KMS-11 (cell line): ENCODE results near the gene BRINP2.

Experiments used
- H2AFZ ChIP-seq: fragments of 200-600 bp; sonication (generic); 2 replicates; pipeline ENCODE4 v1.6.1; 2016; ENCODE audit warnings: antibody characterized with exemption, mixed run types, low read depth
- H3K27ac ChIP-seq: fragments of 200-600 bp; sonication (generic); 2 replicates; pipeline ENCODE4 v1.6.1; 2016; ENCODE audit warnings: mild to moderate bottlenecking, mixed run types
- H3K27me3 ChIP-seq: fragments of 200-600 bp; sonication (generic); 2 replicates; pipeline ENCODE4 v1.6.1; 2017; ENCODE audit warnings: mild to moderate bottlenecking, low read depth, mixed run types, moderate library complexity; ENCODE audit not compliant: insufficient read depth
- H3K36me3 ChIP-seq: fragments of 200-600 bp; sonication (generic); 2 replicates; pipeline ENCODE4 v1.6.1; 2017; ENCODE audit warnings: mild to moderate bottlenecking, mixed run types; ENCODE audit not compliant: insufficient read depth
- H3K4me1 ChIP-seq: fragments of 200-600 bp; sonication (generic); 2 replicates; pipeline ENCODE4 v1.6.1; 2016; ENCODE audit warnings: mild to moderate bottlenecking, low read depth, mixed run types; ENCODE audit not compliant: poor library complexity, severe bottlenecking
- H3K4me2 ChIP-seq: fragments of 200-600 bp; sonication (generic); 2 replicates; pipeline ENCODE4 v1.7.0; 2016; ENCODE audit warnings: mild to moderate bottlenecking, mixed run types
- H3K4me3 ChIP-seq: fragments of 200-600 bp; sonication (generic); IDR thresholded peaks from 2 replicates; pipeline ENCODE4 v1.6.1; 2017; ENCODE audit warnings: low read depth, low read length, mixed read lengths; ENCODE audit not compliant: insufficient read depth
- H3K79me2 ChIP-seq: fragments of 200-600 bp; sonication (generic); 2 replicates; pipeline ENCODE4 v1.6.1; 2016; ENCODE audit warnings: low read depth, mixed run types; ENCODE audit not compliant: insufficient read depth
- H3K9ac ChIP-seq: fragments of 200-600 bp; sonication (generic); 2 replicates; pipeline ENCODE4 v1.6.1; 2016; ENCODE audit warnings: mild to moderate bottlenecking, mixed run types
- H4K20me1 ChIP-seq: fragments of 200-600 bp; sonication (generic); 2 replicates; pipeline ENCODE4 v1.6.1; 2016; ENCODE audit warnings: mild to moderate bottlenecking, mixed run types; ENCODE audit not compliant: insufficient read depth
- TF ChIP-seq, protein P1 (sequence below): fragments of 200-600 bp; sonication (generic); conservative IDR thresholded peaks from 2 replicates; pipeline ENCODE4 v1.6.1; 2017; ENCODE audit warnings: low read depth, mild to moderate bottlenecking, antibody characterized with exemption, low read length, moderate library complexity, mixed read lengths

BRINP2 gene

GRCh38 chr1:177223359-177223758 is 52.6 kb downstream of the BRINP2 start:
- Histone ChIP-seq H3K4me1 (no peaks in the 10 kb centered on the region), H3K27ac (no peak overlapping the region), H3K36me3 (no peaks in the 10 kb centered on the region), H4K20me1 (no peaks in the 10 kb centered on the region), H3K9ac (no peak overlapping the region), H3K4me2 (no peak overlapping the region), H2AFZ (no peak overlapping the region), H3K79me2 (no peaks in the 10 kb centered on the region), H3K4me3 (no peak overlapping the region), H3K27me3 (no peaks in the 10 kb centered on the region)
- TF ChIP-seq, protein P1, sequence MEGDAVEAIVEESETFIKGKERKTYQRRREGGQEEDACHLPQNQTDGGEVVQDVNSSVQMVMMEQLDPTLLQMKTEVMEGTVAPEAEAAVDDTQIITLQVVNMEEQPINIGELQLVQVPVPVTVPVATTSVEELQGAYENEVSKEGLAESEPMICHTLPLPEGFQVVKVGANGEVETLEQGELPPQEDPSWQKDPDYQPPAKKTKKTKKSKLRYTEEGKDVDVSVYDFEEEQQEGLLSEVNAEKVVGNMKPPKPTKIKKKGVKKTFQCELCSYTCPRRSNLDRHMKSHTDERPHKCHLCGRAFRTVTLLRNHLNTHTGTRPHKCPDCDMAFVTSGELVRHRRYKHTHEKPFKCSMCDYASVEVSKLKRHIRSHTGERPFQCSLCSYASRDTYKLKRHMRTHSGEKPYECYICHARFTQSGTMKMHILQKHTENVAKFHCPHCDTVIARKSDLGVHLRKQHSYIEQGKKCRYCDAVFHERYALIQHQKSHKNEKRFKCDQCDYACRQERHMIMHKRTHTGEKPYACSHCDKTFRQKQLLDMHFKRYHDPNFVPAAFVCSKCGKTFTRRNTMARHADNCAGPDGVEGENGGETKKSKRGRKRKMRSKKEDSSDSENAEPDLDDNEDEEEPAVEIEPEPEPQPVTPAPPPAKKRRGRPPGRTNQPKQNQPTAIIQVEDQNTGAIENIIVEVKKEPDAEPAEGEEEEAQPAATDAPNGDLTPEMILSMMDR, result no peak

GRCh38 chr1:177227978-177228692 is 57.4 kb downstream of the BRINP2 start:
- TF ChIP-seq, protein P1, result no peak
- no peak overlapping the region for H3K4me3 ChIP-seq

GRCh38 chr1:177228693-177229065 is 57.9 kb downstream of the BRINP2 start:
- Histone ChIP-seq H3K36me3 (no peaks in the 10 kb centered on the region), H2AFZ (no peak overlapping the region), H3K4me2 (no peak overlapping the region), H3K79me2 (no peaks in the 10 kb centered on the region), H3K4me3 (no peak overlapping the region), H3K4me1 (no peaks in the 10 kb centered on the region), H3K27me3 (no peaks in the 10 kb centered on the region), H4K20me1 (no peaks in the 10 kb centered on the region), H3K9ac (no peak overlapping the region), H3K27ac (no peak overlapping the region)
- TF ChIP-seq, protein P1, result no peak

More at GRCh38 chr1:177227978-177228692, 57.4 kb downstream of the BRINP2 start:
- H3K9ac ChIP-seq, result no peak overlapping the region
- no peaks in the 10 kb centered on the region for H3K36me3 ChIP-seq
- no peaks in the 10 kb centered on the region for H3K79me2 ChIP-seq
- H2AFZ ChIP-seq, result no peak overlapping the region
- no peak overlapping the region for H3K27ac ChIP-seq
- no peak overlapping the region for H3K4me2 ChIP-seq
- no peaks in the 10 kb centered on the region for H3K4me1 ChIP-seq
- no peaks in the 10 kb centered on the region for H3K27me3 ChIP-seq
- no peaks in the 10 kb centered on the region for H4K20me1 ChIP-seq

- TF ChIP-seq, protein P1, result no peak
- no peak overlapping the region for H3K4me2 ChIP-seq
- H3K79me2 ChIP-seq, result no peaks in the 10 kb centered on the region
- H3K4me3 ChIP-seq, result no peak overlapping the region
- no peaks in the 10 kb centered on the region for H3K4me1 ChIP-seq
- H3K9ac ChIP-seq, result no peak overlapping the region
- no peak overlapping the region for H3K27ac ChIP-seq
- no peaks in the 10 kb centered on the region for H3K27me3 ChIP-seq
- no peaks in the 10 kb centered on the region for H3K36me3 ChIP-seq
- H4K20me1 ChIP-seq, result no peaks in the 10 kb centered on the region
- H2AFZ ChIP-seq, result no peak overlapping the region
Observed at GRCh38 chr1:177229781-177230180, 59.0 kb downstream of the BRINP2 start.
